Measurements from ENCODE around the gene STARD3.
"Not testable (repeated sequence)": the region's sequence is repeated elsewhere in the genome, so short reads cannot be mapped to it uniquely, and the experiment has no call there.

STARD3 gene

DNA sequence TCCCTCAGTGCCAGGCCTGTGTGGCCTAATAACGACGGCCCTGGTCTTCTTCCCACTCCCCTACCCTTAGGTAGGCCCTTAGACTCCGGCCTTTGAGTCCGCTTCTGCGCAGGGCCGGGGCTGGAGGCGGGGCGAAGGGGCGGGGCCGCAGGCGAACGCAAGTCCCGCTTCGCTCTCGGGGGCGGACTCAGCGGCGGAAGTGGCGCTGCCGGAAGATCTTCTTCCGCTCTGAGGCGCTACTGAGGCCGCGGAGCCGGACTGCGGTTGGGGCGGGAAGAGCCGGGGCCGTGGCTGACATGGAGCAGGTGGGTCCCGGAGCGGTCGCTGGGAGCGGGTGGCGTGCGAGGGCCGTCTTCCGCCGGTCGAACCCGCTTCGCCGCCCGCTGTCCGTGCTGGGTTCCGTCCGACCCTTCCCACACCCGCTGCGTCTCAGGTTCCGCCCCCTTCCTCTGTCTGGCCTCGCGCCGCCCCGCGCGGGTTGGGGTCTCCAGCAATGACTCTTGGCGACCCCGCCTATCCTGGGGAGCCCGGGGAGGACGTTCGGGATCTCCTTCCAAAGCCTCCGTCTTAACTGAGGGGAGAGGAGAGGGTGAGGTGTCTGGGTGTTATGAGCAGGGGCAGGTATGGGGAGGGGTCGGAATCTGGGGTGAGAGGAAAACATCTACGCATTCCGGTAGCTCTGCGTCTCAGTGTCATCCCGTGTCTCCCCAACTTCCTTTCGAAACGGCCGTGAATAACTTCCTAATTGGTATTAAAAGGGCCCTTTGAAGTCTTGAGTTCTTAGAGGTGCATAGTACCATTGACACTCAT lies at the start of gene STARD3:
STARD3 (plus strand) TSS at position 218 of the 810 bp plus-strand sequence. CDS start 16,388 bp downstream, outside the sequence.
- DNase-seq (ENCODE audit: low read depth): peak; percentile 83

DNA sequence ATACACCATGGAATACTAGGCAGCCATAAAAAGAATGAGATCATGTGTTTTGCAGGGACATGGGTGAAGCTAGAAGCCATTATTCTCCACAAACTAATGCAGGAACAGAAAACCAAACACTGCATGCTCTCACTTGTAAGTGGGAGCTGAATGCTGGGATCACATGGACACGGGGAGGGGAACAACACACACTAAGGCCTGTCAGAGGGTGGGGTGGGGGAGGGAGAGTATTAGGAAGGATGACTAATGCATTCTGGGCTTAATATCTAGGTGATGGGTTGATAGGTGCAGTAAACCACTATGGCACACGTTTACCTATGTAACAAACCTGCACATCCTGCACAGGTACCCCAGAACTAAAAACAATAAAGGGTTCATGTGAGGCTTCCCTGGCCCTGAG lies 46.8 kb upstream of the STARD3 start:
- DNase-seq (ENCODE audit: low read depth): not testable (repeated sequence)

DNA sequence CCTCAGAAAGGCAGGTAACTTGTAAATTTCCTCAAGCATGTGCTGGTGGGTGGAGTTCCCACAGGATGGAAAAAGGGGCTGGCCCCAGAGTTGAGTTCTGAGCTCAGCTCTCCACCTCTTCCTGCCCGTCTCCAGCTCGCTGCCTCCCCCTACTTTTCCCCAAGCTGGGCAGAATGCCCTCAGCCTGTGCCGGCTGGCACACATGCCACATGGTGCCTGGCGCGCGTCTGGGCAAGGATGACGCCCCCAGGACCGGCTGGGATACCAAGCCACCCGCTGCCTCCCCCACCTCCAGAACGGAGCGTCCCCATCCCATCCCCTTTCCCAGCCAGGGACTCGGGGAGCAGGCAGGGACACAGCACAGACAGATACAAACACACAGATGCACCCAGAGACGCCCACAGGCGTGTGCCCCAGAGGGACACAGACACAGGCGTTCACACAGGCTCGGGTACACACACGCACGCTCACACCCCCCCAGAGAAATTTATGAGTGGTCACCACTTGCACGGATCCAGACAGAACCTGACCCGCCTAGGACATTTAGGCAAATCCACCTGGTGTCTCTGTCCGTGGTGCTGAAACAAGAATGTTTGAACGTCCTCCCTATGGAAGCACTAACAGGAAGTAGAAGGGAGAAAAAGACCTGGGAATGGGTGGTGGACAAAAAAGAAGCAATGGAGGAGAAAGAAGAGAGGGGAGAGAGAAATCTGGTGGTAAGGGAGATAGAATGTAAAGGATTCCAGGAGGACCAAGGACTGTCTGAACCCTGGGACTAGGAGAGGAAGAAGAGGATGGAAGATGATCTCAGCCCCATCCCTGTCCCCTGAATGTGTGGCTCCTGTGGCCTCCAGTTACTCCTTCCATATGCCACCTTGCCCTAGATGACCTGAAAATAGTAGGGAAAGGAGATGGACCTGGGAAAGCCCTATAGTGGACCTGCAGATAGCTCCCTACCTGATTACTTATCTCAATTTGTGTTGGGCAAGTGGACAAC lies 44.7 kb upstream of the STARD3 start:
- DNase-seq (ENCODE audit: low read depth): no peak

DNA sequence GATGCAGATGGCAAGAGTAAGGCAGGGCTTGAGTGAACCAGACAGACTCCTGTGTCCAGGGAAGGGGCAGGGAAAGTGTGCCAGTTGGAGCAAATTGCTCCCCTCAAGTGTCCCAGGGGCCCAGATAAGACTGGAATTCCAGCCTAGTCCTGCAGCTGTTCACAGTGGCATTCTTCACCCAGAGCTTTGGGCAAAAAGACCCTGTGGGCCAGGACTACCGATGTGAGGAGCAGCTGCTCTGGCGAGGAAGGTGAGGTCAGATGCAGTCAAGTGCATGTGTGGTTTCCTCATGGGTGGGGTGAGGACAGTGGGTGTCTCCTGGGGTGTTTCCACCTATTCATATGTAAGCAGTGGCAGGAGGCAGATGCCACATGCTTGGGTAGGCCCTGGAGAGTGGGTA lies 43.6 kb upstream of the STARD3 start:
- no peak for DNase-seq (ENCODE audit: low read depth)

DNA sequence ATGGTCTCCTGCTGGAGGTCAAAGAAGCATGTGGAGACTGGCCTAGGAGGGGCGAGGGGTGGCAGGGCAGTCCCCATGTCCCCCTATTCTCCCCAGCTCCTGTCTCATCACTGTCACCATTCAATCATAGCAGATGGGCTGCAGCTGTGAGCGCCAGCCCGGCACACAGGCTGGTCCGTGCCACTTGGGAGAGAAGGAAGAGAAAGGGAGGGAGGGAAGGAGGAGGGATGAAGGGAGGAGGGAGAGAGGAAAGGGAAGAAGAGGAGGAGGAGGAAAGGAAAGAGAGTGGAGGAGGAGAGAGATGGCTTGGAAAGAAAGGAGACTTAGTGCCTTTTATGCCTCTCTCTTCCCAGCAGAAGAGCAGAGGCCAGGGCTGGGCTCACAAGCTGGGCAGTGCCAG lies 41.6 kb upstream of the STARD3 start:
- DNase-seq (ENCODE audit: low read depth): no peak

DNA sequence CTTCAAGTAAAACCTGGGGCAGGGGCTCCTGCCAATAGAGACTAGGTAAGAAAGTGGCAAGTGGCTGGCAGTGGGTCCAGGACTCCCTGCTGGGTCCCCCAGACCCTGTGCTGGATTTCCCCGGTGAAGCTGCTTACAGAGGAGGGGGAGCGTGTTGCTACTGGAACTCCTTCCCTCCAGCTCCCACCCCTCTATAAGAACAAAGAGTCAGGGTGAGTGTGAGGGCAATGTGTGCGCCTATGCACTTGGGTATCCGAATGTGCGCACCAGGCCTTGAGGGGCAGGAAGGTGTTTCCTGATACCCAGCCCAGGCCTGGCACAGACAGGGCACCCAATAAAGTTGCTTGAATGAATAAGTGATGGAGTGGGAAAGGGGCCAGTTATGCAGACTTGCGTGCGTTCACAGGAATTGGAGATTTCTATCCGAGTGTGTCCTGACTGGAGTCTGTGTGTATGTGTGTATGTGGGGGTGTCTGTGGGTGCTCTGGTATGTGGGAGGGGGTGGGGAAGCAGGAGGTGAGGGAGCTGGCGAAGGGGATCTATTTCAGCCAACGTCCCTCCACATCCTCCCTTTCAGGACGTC lies 40.9 kb upstream of the STARD3 start:
- DNase-seq (ENCODE audit: low read depth): no peak

DNA sequence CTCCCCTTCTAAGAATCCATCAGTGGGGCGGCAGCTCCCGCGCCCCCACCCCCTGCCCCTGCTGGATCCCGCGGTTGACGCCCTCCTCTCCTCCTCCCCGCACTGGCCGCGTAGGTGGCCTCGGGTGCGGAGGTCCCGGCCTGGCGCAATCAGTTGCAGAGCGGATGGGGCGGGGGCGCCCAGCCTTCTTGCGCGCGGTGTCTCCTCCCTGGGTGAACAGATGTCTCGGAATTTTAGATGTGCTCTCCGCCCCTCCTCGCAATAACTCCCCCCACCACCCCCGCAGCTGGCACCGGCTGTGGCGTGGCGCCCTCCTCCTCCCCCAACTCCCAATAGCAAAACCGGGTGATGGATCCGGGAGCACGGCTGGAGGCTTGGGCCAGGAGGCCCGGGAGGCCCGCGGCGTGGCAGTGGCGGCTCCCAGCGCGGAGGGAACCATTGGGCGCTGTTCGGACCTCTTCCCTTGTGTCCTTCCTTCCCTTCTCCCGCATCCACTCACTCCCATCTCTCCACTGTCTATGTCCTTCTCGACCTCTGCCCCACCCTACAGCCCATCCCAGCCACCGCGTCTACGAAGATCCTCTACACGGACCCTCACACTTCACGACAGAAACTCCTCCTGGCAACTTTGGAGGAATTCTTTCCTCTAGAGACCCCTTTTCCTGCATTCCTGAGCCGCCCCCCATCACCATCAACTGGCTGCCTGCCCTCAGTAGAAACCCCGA lies 40.2 kb upstream of the STARD3 start:
- no peak for DNase-seq (ENCODE audit: low read depth)

DNA sequence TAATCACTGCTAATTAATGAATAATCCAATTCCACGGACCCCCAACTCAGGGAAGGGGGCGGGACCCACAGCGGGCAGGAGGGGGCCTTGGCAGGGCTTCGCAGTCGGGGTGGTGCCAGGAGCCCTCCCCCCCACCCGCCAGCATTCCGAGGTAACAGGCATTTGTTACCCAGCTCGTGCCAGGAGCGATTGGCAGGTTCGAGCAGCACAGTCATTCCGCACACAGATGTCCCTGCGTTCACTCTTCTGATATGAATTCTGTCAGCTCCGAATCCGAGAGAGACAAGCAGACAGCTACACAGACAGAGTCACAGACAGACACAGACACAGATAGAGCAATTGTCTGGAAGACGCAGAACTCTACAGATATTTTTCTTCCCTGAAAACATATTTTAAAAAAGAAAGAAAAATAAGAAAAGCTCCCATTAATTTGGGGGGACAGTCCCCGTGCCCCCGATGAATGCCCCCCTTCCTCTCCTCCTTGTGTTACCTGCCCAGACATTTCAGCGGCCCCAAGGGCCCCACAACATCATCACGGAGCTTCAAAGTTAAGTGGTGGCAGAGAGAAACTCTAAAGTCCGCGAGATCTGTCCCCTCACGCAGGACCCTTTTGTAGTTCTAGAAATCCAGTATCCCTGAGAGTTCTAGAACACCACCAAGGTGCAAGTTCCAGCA lies 39.4 kb upstream of the STARD3 start:
- DNase-seq (ENCODE audit: low read depth): no peak

DNA sequence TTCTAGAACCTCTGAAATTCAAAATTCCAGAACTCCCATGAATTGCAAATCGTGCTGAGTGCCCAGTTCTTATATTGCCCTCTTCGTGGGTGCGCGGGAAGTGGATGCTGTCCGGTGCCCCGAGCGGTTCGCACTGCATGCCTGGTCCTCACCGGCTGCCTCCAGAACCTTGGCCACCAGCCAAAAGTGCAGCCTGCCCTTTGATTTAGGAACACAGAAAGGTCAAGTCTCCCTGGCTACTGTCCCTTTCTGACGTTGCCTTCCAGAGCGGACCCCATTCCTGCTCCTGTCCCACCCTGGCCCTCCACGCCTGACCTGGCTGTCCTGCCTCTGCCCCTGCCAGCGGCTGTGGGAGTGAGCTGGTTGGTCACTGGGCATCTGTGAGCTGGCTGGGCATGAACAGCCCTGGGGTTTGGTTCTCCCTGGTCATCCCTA lies 38.9 kb upstream of the STARD3 start:
- no peak for DNase-seq (ENCODE audit: low read depth)

DNA sequence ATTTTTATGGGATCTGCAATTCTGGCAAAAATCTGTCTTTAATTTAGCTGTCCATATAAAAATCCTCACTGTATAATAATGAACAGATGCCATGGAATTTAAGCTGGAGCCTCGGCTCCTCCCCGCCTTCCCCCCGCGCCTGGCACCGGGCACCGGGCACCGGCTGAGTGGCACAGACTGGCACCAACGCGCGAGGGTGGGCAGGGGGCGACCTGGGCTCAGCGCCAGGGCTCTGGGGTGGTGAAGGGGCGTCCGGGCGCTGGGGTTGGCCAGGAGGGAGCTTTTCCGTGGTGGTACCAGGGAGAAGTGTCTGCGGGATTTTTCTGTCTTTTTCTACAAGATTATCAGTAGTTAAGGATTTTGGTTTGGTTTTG lies 38.3 kb upstream of the STARD3 start:
- no peak for DNase-seq (ENCODE audit: low read depth)

DNA sequence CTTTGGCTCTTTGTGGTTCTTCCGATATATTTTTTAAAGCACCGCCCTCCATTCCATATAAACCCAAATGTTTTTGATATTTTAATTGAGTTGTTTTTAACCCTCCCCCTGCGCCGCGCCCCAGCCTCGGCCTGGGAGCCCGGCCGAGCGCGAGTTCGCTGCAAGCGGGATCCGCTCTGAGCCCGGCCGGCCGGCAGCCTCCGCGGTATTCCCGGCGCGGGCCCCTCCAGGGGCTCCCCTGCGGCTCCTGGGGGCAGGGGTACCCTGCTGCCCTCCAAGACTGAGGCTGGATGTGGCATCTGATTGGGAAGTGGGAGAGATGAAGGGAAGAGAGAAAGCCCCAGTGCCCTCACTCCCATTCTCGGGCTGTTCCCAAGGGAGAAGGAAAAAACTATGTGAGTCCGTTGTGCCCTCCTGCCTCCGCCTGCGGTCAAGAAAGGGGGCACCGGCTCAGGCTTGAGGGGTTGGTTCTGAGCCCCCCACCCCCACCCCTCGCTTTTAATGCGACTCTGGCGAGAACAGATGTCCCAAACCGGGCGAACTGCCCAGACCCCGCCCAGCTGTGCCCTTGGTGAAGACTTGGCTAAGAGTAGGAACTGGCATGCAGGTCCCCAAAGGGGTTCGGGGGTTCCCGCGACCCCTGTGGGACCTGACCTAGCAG lies 37.8 kb upstream of the STARD3 start:
- DNase-seq (ENCODE audit: low read depth): no peak

DNA sequence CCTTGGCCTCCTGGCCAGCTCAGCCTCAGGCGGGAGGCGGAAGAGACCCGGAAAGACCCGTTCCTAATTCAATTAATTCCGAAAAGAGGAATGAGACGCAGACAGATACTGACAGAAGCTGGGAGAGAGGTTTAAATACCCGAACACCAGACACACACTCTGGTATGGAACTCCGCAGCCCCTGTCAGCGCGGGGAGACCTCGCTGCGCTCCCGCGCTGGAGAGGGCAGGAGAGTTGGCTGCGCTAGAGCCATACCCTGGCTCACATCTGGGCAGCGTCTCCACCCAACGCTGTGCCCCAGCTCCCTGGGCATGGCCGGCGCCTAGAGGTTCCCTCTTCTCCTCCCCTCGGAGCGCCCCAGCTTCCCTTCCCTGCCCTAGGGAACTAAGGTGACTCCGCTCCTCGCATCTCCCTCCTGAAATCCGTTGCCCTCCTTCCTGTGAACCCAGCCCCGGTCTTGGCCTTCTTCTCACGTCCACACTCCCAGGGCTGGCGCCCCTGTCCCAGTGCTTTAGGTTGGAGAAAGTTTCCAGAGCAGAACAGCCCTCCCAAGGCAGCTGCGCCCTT lies 37.2 kb upstream of the STARD3 start:
- no peak for DNase-seq (ENCODE audit: low read depth)

DNA sequence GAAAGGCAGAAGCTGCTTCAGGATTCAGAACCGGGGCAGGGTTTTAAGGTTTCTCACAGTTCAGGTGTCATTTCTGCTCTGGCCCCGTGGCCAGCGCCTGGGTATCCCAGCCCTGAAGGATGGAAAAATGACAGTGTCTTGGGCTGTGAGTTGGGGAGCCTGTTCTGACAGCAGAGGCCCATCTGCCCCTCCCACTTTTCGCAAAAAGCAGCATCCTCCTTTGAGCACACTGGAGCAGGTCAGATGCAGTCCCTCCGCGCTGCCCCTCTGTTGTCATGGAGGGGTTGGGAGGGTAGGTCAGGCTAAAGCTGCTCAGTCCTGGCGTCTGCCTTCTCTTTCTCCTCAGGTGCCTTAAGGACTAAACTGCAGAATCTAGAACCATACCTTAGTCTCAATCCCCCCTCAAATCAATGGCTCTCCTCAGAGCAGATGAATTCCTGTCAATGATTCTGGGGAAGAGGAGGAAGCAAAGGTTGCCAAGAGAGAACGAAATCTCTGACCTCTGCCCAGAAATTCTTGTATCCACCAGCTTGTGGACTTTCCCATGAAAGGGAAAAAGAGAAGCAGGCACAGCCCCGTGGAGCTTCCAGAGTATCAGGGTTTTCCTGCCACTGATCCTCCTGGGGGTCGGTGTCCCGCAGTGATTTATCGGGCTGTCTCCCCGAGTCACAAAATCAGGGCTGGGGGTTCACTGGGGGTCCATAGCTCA lies 36.5 kb upstream of the STARD3 start:
- DNase-seq (ENCODE audit: low read depth): no peak

DNA sequence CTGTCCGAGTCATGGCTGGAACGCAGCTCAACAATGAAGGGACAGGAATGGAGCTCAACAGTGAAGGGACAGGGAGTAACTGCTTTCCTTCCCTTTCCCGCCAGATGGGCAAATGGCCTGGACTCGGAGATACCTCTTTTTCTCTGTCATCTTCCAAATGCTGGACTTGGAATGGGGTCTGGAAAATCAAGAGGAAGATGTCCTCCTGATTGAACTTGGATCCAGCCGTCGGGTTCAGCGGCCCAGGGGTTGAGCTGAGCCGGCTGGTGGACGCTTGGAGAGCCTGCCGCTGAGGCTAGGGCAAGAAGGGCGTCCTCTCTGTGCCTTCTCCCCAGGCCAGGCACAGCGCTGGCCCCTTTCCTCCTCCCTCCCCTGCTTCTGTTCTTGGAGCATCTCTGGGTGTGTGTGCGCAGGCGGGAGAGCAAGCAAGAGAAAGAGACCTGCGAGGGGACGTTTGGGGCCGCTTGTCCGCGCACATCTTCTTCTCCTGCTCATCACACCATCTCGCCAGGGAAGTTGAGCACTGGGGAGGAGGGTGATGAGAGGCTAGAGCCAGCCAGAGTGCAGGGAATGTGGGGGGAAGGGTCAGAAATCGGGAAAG lies 35.8 kb upstream of the STARD3 start:
- no peak for DNase-seq (ENCODE audit: low read depth)

DNA sequence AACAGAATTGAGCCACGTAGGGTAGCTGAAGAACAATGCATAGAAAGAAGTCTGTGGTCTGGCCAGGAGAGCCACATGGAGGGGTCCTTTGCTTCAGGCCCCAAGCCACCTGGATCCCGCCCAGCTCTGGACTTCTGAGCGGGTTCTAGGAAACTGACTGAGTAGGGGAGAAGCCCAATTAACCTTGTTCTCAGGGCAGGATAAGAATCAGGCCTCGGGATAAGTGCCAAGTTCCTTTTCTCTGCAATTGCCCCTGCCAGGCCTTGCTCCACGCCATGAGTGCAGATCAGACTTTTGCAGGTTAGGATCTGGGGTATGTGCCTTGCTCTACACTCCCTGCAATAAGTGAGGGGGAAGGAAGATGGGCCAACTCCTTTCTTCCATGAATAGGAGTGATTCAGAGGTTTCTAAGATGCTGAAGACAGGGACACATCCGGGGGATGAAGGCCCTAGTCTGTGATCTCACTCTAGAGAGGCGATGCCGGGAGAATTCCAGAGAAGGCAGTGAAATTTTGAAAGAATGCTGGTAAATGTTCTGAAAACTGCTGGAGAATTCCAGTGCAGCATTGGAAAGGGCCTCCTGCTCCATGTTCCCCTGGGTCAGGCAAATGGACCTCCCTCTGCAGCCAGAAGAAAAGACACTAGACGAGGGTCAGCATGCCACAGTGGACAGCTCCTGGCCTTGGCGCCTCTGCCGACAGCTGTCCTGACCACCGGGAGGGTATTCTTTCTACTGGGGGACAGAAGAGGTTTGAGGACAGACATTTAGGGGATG lies 35.0 kb upstream of the STARD3 start:
- DNase-seq (ENCODE audit: low read depth): no peak

DNA sequence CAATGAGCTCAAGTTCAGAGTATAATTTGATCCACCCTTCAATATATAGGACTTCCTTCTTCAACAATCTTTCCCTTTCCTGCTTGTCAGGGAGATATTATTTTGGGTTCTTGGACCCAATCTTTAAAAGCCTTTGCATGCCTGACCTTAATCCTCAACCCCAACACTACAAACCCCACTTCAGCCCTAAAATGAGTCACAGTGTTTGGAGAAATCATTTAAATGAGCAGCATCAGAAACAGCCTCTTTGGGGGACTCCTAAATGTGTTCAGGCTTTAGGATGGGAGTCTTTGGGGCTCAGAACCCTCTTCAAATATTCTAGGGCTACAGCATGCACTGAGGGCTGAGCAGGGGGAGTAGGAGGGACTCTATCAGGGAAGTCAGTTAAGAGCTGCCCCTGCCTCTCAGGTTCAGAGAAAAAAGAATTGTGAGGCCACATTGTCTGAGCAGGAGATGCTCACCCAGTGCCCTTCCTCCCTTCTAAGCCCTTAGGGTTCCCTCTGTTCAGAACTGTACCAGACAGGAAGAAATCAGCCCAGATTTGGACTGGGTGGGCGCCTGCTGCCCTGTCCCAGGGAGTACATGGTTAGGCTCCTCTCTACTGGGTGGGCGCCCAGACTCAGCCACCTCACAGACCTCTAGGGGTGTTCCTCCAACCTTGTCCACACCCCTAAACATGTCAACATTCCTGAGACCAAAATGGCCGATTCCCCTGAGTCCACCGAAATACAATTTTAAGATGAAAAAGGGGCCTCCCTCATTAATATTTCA lies 34.2 kb upstream of the STARD3 start:
- no peak for DNase-seq (ENCODE audit: low read depth)

DNA sequence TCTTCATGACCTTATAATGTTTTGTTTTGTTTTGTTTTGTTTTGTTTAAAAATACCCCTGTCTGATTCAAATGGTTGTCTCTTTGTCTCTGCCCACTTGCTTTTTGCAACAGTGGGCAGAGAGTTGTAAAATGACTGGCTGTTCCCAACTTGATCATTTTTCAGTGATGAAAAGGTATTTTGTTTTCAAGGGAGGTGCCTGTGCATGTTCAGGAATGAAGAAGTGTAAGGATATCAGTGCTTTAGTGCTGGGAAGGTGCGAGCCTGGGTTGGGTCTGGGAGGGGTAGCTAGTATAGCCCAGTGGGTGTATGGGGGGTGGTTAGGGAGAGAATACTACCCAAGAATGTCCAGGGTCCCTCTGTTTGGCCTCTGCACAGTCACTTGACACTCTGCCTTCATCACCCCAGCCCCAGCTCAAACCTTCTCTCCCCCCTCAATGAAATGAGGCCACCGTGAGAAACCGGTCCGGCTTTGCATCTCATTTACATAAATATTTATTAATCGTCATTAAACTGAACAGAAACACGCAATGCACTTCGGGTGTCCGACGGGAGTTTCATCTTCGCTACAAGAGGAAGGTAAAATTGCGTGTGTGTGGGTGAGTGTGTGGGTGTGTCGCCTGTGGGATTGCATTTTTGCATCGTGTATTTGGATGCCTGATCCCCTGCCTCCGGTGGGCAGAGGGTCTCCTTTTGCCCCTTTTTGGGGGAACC lies 33.5 kb upstream of the STARD3 start:
- no peak for DNase-seq (ENCODE audit: low read depth)
